Esophagus muscularis mucosa (tissue), 4 donors: ENCODE measurements around the gene ISX. TPM values are rescaled to one million over a fixed set of nuclear protein-coding genes. Genes with fewer than 3 reads are reported as not detected.

Source experiments
- DNase-seq: peaks from one replicate; pipeline ENCODE4 v3.0.0-alpha.2; 2017; ENCODE audit errors: extremely low spot score
- H3K27ac ChIP-seq, 4 donors: fragments of 200-600 bp; sonication (generic); replicated peaks in 1 of 4; 1 replicate in 3 of 4; 2 replicates in 1 of 4; pipeline ENCODE4 v1.5.1; 2016 to 2019; ENCODE audit warnings: mild to moderate bottlenecking in 1 of 4
- H3K27me3 ChIP-seq, 4 donors: fragments of 200-600 bp; sonication (generic); one replicate each; pipeline versions ENCODE4 v1.5.1 to v1.6.0; 2016 to 2019
- H3K36me3 ChIP-seq, 4 donors: fragments of 200-600 bp; sonication (generic); one replicate each; pipeline ENCODE4 v1.5.1; 2016 to 2019
- H3K4me1 ChIP-seq, 4 donors: fragments of 200-600 bp; sonication (generic); one replicate each; pipeline ENCODE4 v1.5.1; 2016 to 2019
- H3K4me3 ChIP-seq, 4 donors: fragments of 200-600 bp; sonication (generic); 1 replicate in 2 of 4; 2 replicates in 2 of 4; pipeline ENCODE4 v1.5.1; 2016 to 2019; ENCODE audit warnings: mild to moderate bottlenecking in 4 of 4, moderate library complexity in 1 of 4
- H3K9me3 ChIP-seq, 4 donors: fragments of 200-600 bp; sonication (generic); 1 replicate in 3 of 4; 2 replicates in 1 of 4; pipeline ENCODE4 v1.5.1; 2016 to 2019
- CTCF ChIP-seq, 3 experiments: fragments of 200-600 bp in 2 of 3; fragments of 450-650 bp in 1 of 3; sonication (generic) in 2 of 3; IDR thresholded peaks; one replicate each; pipeline ENCODE4 v1.5.1; 2017 to 2019; ENCODE audit warnings: antibody characterized with exemption in 3 of 3, mild to moderate bottlenecking in 2 of 3, moderate library complexity in 1 of 3
- EP300 ChIP-seq: sonication (generic); formaldehyde crosslinking; IDR thresholded peaks from one replicate; pipeline ENCODE4 v1.6.1; 2017; ENCODE audit warnings: antibody characterized with exemption
- POLR2A ChIP-seq: fragments of 450-650 bp; IDR thresholded peaks from one replicate; pipeline ENCODE4 v1.6.1; 2017; ENCODE audit warnings: antibody characterized with exemption, moderate library complexity, mild to moderate bottlenecking, low read depth
- POLR2AphosphoS5 ChIP-seq, 2 donors: sonication (generic); formaldehyde crosslinking; IDR thresholded peaks; one replicate each; pipeline ENCODE4 v1.6.1; 2017; ENCODE audit warnings: antibody characterized with exemption in 2 of 2
- WGBS: methylation state at CpG from one replicate; pipeline ENCODE4 v1.1.5; 2018; 5-methylcytosine and 5-hydroxymethylcytosine counted together
- intact Hi-C: fragments of 100-400 bp; cut with DNase I; formaldehyde crosslinking; loops from one replicate; pipeline ENCODE4 v1.15.1; 2023
- total RNA-seq, 4 donors: library from RNA; depleted of rRNA; stranded (reverse); fragments of >200 nt; gene quantifications; one replicate each; pipeline versions ENCODE4 v1.1.0 to v1.2.1, GENCODE V29; 2016

Gene ISX
- not detected for total RNA-seq

- intact Hi-C loops, result no loop called here
- 33% methylated on average over 1 of the region's 1 CpG for WGBS
- no peak within 1 kb of the TSS for H3K27ac ChIP-seq
- H3K27me3 ChIP-seq, result no peaks in the 10 kb centered on the region
- H3K9me3 ChIP-seq, result no peaks in the 10 kb centered on the region
- TF ChIP-seq CTCF (IDR thresholded peaks at IDR 0.05), result no peak
- no peak for TF ChIP-seq EP300
- TF ChIP-seq POLR2A, result no peak
- H3K36me3 ChIP-seq, result no peaks in the 10 kb centered on the region
- no peaks in the 10 kb centered on the region for H3K4me1 ChIP-seq
- H3K4me3 ChIP-seq, result no peak within 1 kb of the TSS
- DNase-seq, result no peak
These were observed at the start of gene ISX for GRCh38 chr22:35065796-35066218. TSS of gene ISX (plus strand) at chr22:35066158. CDS start at chr22:35067088, 930 bp downstream.

GRCh38 chr22:35016909-35017308 is 49.0 kb upstream of the ISX start:
- Histone ChIP-seq H3K27ac (no peak overlapping the region), H3K9me3 (no peaks in the 10 kb centered on the region), H3K4me3 (no peak overlapping the region), H3K36me3 (no peaks in the 10 kb centered on the region), H3K4me1 (no peaks in the 10 kb centered on the region), H3K27me3 (peaks cover 0 to 13% (median 2%) of the 10 kb centered on the region in 4 donors)
- TF ChIP-seq POLR2AphosphoS5 (IDR thresholded peaks at IDR 0.05) (no peak), CTCF (IDR thresholded peaks at IDR 0.05) (no peak), EP300 (no peak), POLR2A (no peak)
- intact Hi-C loops, result no loop called here
- 86% methylated on average over 6 of the region's 6 CpGs for WGBS
- DNase-seq, result no peak

GRCh38 chr22:35018995-35019394 is 47.0 kb upstream of the ISX start:
- no peaks in the 10 kb centered on the region for H3K36me3 ChIP-seq
- intact Hi-C loops, result no loop called here
- no peak overlapping the region for H3K4me3 ChIP-seq
- WGBS, result 68% methylated on average over 2 of the region's 2 CpGs
- H3K27me3 ChIP-seq, result peaks cover 0 to 33% (median 2%) of the 10 kb centered on the region in 4 donors
- peaks cover 0 to 2% (median 0%) of the 10 kb centered on the region in 4 donors for H3K4me1 ChIP-seq
- H3K9me3 ChIP-seq, result peaks cover 0 to 2% (median 0%) of the 10 kb centered on the region in 4 donors
- TF ChIP-seq POLR2A, result no peak
- no peak for TF ChIP-seq EP300
- no peak for TF ChIP-seq POLR2AphosphoS5 (IDR thresholded peaks at IDR 0.05)
- no peak for TF ChIP-seq CTCF (IDR thresholded peaks at IDR 0.05)
- DNase-seq, result no peak
- H3K27ac ChIP-seq, result no peak overlapping the region

GRCh38 chr22:35020517-35020916 is 45.4 kb upstream of the ISX start:
- intact Hi-C loops, result no loop called here
- H3K27ac ChIP-seq, result no peak overlapping the region
- peaks cover 0 to 43% (median 2%) of the 10 kb centered on the region in 4 donors for H3K27me3 ChIP-seq
- H3K4me3 ChIP-seq, result no peak overlapping the region
- H3K9me3 ChIP-seq, result peaks cover 0 to 3% (median 0%) of the 10 kb centered on the region in 4 donors
- 100% methylated on average over 1 of the region's 2 CpGs for WGBS
- peaks cover 0 to 6% (median 0%) of the 10 kb centered on the region in 4 donors for H3K4me1 ChIP-seq
- no peak for DNase-seq
- H3K36me3 ChIP-seq, result no peaks in the 10 kb centered on the region
- TF ChIP-seq EP300 (no peak), POLR2AphosphoS5 (IDR thresholded peaks at IDR 0.05) (no peak), POLR2A (no peak), CTCF (IDR thresholded peaks at IDR 0.05) (no peak)

GRCh38 chr22:35021161-35021560 is 44.8 kb upstream of the ISX start:
- 69% methylated on average over 7 of the region's 7 CpGs for WGBS
- H3K27ac ChIP-seq, result no peak overlapping the region
- TF ChIP-seq POLR2A (no peak), EP300 (no peak)
- no peaks in the 10 kb centered on the region for H3K36me3 ChIP-seq
- peaks cover 0 to 43% (median 2%) of the 10 kb centered on the region in 4 donors for H3K27me3 ChIP-seq
- peaks cover 0 to 3% (median 0%) of the 10 kb centered on the region in 4 donors for H3K9me3 ChIP-seq
- intact Hi-C loops, result no loop called here
- H3K4me1 ChIP-seq, result peaks cover 0 to 6% (median 0%) of the 10 kb centered on the region in 4 donors
- DNase-seq, result no peak
- no peak overlapping the region for H3K4me3 ChIP-seq
